ENCODE results near the gene RABL2A.
"Not testable (repeated sequence)": the region's sequence is repeated elsewhere in the genome, so short reads cannot be mapped to it uniquely, and the experiment has no call there.

Gene RABL2A

DNA sequence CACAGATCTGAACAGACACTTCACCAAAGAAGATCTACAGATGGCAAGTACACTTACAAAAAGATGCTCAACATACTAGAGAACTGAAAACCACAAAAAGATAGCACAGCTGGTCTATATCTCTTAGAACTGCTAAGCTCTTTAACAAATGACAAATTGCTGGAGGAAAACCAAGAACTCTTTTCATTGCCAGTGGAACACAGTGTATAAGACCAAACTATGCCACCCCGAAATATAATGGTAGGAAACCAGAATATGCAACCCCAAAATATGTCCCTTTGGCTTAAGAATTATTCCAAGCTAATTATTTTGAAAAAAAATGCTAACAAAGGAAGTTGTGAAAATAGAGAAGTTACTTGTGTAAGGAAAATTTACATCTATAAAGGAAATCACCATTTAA lies 21.0 kb upstream of the RABL2A start:
- not testable (repeated sequence) for H2AFZ ChIP-seq (ENCODE audit: low read depth, low read length, severe bottlenecking); H4K20me1 ChIP-seq (ENCODE audit: low read depth, low read length); H3K4me2 ChIP-seq (ENCODE audit: low read depth, low read length, poor library complexity, severe bottlenecking); H3K79me2 ChIP-seq (ENCODE audit: insufficient read depth, low read length); H3K27ac ChIP-seq (ENCODE audit: low read depth, low read length); H3K4me3 ChIP-seq (ENCODE audit: insufficient read depth, low read length, poor library complexity, severe bottlenecking); H3K9me2 ChIP-seq (replicated peaks; ENCODE audit: insufficient read depth, low read length); H3F3A ChIP-seq (ENCODE audit: insufficient read depth); H3K27me3 ChIP-seq (ENCODE audit: low read length); H3K9me3 ChIP-seq (ENCODE audit: insufficient read depth, low read length); H3K9ac ChIP-seq (ENCODE audit: low read length); H3K36me3 ChIP-seq (ENCODE audit: low read length)

DNA sequence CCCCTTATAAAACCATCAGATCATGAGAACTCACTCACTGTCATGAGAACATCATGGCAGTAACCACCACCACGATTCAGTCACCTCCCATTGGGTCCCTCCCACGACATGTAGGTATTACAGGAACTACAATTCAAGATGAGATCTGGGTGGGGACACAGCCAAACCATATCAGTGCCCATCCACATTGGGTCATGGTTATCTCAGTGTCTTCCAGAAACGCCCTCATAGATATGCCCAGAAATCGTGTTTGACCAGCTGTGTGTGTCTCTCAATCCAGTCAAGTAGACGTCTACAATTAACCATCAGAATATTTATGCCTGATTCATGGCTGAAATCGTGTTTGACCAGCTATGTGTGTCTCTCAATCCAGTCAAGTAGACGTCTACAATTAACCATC lies 17.2 kb upstream of the RABL2A start:
- not testable (repeated sequence) for H3K9ac ChIP-seq (ENCODE audit: low read length); H2AFZ ChIP-seq (ENCODE audit: low read depth, low read length, severe bottlenecking); H3K4me3 ChIP-seq (ENCODE audit: insufficient read depth, low read length, poor library complexity, severe bottlenecking); H3K27me3 ChIP-seq (ENCODE audit: low read length); H4K20me1 ChIP-seq (ENCODE audit: low read depth, low read length); H3K27ac ChIP-seq (ENCODE audit: low read depth, low read length); H3F3A ChIP-seq (ENCODE audit: insufficient read depth); H3K36me3 ChIP-seq (ENCODE audit: low read length); H3K9me3 ChIP-seq (ENCODE audit: insufficient read depth, low read length); H3K79me2 ChIP-seq (ENCODE audit: insufficient read depth, low read length); H3K9me2 ChIP-seq (replicated peaks; ENCODE audit: insufficient read depth, low read length); H3K4me2 ChIP-seq (ENCODE audit: low read depth, low read length, poor library complexity, severe bottlenecking)

DNA sequence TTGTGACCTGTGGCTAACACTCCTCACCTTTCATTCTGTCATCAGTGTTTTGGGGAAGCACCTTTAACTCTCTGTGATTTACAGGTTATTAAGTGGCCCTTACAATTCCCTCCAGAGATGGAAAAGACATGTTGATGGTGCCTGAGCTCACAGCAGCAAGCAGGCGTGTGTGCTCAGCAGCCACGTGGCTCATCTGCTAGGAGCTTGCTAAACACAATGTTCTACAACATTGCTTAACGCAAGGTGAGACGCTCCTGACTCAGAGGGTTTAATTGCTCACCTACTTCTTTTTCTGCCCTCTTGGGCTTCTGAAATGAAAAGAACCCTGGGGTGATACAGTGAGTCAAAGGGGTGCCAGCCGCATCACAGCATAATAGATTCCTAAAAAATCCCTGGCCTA lies 6.1 kb upstream of the RABL2A start:
- not testable (repeated sequence) for H3K4me2 ChIP-seq (ENCODE audit: low read depth, low read length, poor library complexity, severe bottlenecking)

DNA sequence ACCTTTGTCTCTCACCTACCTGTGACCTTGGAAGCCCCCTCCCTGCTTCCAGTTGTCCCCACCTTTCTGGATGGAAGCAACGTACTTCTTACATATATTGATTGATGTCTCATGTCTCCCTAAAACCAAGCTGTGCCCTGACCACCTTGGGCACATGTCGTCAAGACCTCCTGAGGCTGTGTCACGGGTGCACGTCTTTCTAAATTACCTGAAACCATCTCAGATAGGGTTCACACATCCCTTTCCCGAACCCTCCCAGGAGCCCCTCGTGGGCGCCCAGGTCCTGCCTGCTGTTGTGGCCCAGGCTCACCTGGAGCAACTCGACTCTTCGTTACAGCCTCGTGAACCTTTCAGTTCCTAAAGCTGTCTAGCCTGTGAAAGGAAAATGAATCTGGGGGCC lies 1.2 kb upstream of the RABL2A start:
- not testable (repeated sequence) for H3K79me2 ChIP-seq (ENCODE audit: insufficient read depth, low read length); H3K9me2 ChIP-seq (replicated peaks; ENCODE audit: insufficient read depth, low read length); H3K27me3 ChIP-seq (ENCODE audit: low read length); H3K9me3 ChIP-seq (ENCODE audit: insufficient read depth, low read length); H3F3A ChIP-seq (ENCODE audit: insufficient read depth); H3K27ac ChIP-seq (ENCODE audit: low read depth, low read length); H2AFZ ChIP-seq (ENCODE audit: low read depth, low read length, severe bottlenecking); H3K36me3 ChIP-seq (ENCODE audit: low read length); H4K20me1 ChIP-seq (ENCODE audit: low read depth, low read length)
- H3K9ac ChIP-seq (ENCODE audit: low read length) = peak overlapping the region; percentile 54
- peak overlapping the region; percentile 43 for H3K4me3 ChIP-seq (ENCODE audit: insufficient read depth, low read length, poor library complexity, severe bottlenecking)
- H3K4me2 ChIP-seq (ENCODE audit: low read depth, low read length, poor library complexity, severe bottlenecking) = peak overlapping the region; percentile 49

More for the DNA sequence above, 6.1 kb upstream of the RABL2A start:
- not testable (repeated sequence) for H3K9me3 ChIP-seq (ENCODE audit: insufficient read depth, low read length); H3K27me3 ChIP-seq (ENCODE audit: low read length); H2AFZ ChIP-seq (ENCODE audit: low read depth, low read length, severe bottlenecking); H3K9me2 ChIP-seq (replicated peaks; ENCODE audit: insufficient read depth, low read length); H3K4me3 ChIP-seq (ENCODE audit: insufficient read depth, low read length, poor library complexity, severe bottlenecking); H3K27ac ChIP-seq (ENCODE audit: low read depth, low read length); H3K9ac ChIP-seq (ENCODE audit: low read length); H3K36me3 ChIP-seq (ENCODE audit: low read length); H3K79me2 ChIP-seq (ENCODE audit: insufficient read depth, low read length); H4K20me1 ChIP-seq (ENCODE audit: low read depth, low read length); H3F3A ChIP-seq (ENCODE audit: insufficient read depth)

DNA sequence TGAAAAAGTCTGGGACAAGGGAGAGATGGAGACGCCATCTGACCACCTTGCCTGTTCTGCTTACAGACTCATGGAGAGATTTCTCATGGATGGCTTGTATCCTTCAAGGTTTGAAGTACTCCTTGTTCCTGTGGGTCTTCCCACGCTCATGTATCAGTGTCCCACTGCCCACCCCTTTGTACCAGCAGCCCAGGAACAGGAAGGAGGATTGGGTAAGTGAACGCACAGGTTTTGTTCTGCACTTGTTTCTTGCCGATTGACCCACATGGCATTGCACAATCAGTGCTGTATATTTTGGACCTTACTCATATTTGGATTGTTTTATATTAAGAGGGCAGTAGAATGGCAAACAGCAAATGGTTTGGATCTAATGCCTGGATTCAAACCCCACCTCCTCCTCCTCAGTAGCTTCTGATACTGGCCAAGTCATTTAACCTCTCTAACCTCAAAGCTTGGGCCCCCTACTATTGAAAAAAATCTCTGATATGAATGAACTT lies 5.8 kb downstream of the RABL2A start:
- H3K27ac ChIP-seq (ENCODE audit: low read depth, low read length); H3K9ac ChIP-seq (ENCODE audit: low read length); H3F3A ChIP-seq (ENCODE audit: insufficient read depth); H3K27me3 ChIP-seq (ENCODE audit: low read length); H3K36me3 ChIP-seq (ENCODE audit: low read length); H4K20me1 ChIP-seq (ENCODE audit: low read depth, low read length); H3K79me2 ChIP-seq (ENCODE audit: insufficient read depth, low read length); H2AFZ ChIP-seq (ENCODE audit: low read depth, low read length, severe bottlenecking); H3K4me2 ChIP-seq (ENCODE audit: low read depth, low read length, poor library complexity, severe bottlenecking); H3K4me3 ChIP-seq (ENCODE audit: insufficient read depth, low read length, poor library complexity, severe bottlenecking); H3K9me3 ChIP-seq (ENCODE audit: insufficient read depth, low read length); H3K9me2 ChIP-seq (replicated peaks; ENCODE audit: insufficient read depth, low read length): not testable (repeated sequence)

DNA sequence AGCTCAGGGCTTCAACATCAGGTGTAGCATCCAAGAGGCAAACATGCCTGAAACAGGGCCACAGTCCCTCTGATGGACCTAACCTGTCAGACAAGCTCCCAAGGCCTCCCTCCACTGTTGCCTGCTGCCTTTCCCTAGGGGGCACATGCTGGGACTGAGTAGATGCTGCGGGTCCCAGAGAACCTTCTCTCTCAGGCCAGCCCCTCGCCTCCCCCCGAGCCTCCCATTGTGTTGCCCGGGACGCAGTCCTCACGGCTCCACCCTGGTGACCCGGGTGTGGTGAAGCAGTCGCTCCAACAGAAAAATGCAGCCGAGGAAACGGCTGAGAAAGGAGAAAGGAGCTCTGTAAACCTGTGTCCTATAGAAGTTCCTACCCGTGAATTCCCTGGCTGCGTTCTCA lies 8.3 kb downstream of the RABL2A start:
- H3K9me3 ChIP-seq (ENCODE audit: insufficient read depth, low read length); H4K20me1 ChIP-seq (ENCODE audit: low read depth, low read length); H2AFZ ChIP-seq (ENCODE audit: low read depth, low read length, severe bottlenecking); H3K4me3 ChIP-seq (ENCODE audit: insufficient read depth, low read length, poor library complexity, severe bottlenecking); H3K9me2 ChIP-seq (replicated peaks; ENCODE audit: insufficient read depth, low read length); H3K79me2 ChIP-seq (ENCODE audit: insufficient read depth, low read length); H3K4me2 ChIP-seq (ENCODE audit: low read depth, low read length, poor library complexity, severe bottlenecking); H3K9ac ChIP-seq (ENCODE audit: low read length); H3F3A ChIP-seq (ENCODE audit: insufficient read depth); H3K27me3 ChIP-seq (ENCODE audit: low read length); H3K27ac ChIP-seq (ENCODE audit: low read depth, low read length); H3K36me3 ChIP-seq (ENCODE audit: low read length): not testable (repeated sequence)

DNA sequence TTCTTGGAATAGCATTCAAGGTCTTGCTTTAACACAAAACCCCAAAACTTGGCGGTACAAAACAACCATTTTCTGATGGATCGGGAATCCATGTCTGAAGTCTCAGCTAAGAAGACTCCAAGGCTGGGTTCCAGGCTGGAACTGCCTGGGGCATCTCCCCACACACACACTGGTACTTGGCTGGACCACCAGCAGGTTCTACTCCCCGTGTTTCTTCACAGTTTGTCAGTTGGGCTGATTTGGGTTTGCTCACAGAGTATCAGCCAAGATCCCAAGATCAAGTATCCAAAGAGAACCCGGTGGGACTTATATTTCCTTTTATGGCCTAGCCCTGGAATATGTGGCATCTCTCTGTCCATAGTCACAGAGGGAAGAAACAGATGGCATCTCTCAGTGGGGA lies 9.2 kb downstream of the RABL2A start:
- not testable (repeated sequence) for H3K79me2 ChIP-seq (ENCODE audit: insufficient read depth, low read length); H4K20me1 ChIP-seq (ENCODE audit: low read depth, low read length); H3F3A ChIP-seq (ENCODE audit: insufficient read depth); H3K27me3 ChIP-seq (ENCODE audit: low read length); H3K27ac ChIP-seq (ENCODE audit: low read depth, low read length); H3K36me3 ChIP-seq (ENCODE audit: low read length); H3K4me3 ChIP-seq (ENCODE audit: insufficient read depth, low read length, poor library complexity, severe bottlenecking); H3K9ac ChIP-seq (ENCODE audit: low read length); H3K9me3 ChIP-seq (ENCODE audit: insufficient read depth, low read length); H2AFZ ChIP-seq (ENCODE audit: low read depth, low read length, severe bottlenecking); H3K9me2 ChIP-seq (replicated peaks; ENCODE audit: insufficient read depth, low read length); H3K4me2 ChIP-seq (ENCODE audit: low read depth, low read length, poor library complexity, severe bottlenecking)

DNA sequence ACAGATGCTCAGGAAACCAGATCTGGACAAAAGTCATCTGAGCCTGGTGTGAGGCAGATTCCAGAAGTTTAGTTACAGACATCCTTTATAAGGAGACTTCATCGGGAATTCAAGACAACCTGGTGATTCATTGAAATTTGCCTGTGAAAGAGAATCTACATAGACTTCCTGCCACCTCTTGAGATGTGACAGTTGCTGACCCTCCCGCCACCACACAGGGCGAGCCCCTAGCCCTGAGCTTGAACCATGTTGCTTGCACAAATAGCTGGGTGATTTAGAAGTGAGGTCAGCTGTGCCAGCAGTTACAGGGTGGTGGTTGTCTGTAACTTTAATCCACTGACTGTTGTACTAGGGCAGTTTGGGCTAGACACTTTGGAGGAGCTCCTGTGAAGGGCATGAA lies 11.0 kb downstream of the RABL2A start:
- not testable (repeated sequence) for H3K27me3 ChIP-seq (ENCODE audit: low read length); H3K79me2 ChIP-seq (ENCODE audit: insufficient read depth, low read length); H3F3A ChIP-seq (ENCODE audit: insufficient read depth); H3K36me3 ChIP-seq (ENCODE audit: low read length); H3K9me2 ChIP-seq (replicated peaks; ENCODE audit: insufficient read depth, low read length); H2AFZ ChIP-seq (ENCODE audit: low read depth, low read length, severe bottlenecking); H3K27ac ChIP-seq (ENCODE audit: low read depth, low read length); H3K9me3 ChIP-seq (ENCODE audit: insufficient read depth, low read length); H3K9ac ChIP-seq (ENCODE audit: low read length); H3K4me2 ChIP-seq (ENCODE audit: low read depth, low read length, poor library complexity, severe bottlenecking); H4K20me1 ChIP-seq (ENCODE audit: low read depth, low read length); H3K4me3 ChIP-seq (ENCODE audit: insufficient read depth, low read length, poor library complexity, severe bottlenecking)
